Epithelial cell of prostate (primary cell): ENCODE data around the gene TBCE.
A peak's percentile ranks its signal among the peaks of the same experiment; 100 is the strongest.
"Not testable (repeated sequence)": the region's sequence is repeated elsewhere in the genome, so short reads cannot be mapped to it uniquely, and the experiment has no call there.

Experiments used
- DNase-seq: peaks from one replicate; pipeline ENCODE4 v3.0.0-alpha.2; 2011; ENCODE audit warnings: low read depth, low spot score
- H3K27ac ChIP-seq: fragments of 450-650 bp; 2 replicates; pipeline ENCODE4 v1.5.1; 2017; ENCODE audit warnings: mild to moderate bottlenecking

Gene TBCE

DNA sequence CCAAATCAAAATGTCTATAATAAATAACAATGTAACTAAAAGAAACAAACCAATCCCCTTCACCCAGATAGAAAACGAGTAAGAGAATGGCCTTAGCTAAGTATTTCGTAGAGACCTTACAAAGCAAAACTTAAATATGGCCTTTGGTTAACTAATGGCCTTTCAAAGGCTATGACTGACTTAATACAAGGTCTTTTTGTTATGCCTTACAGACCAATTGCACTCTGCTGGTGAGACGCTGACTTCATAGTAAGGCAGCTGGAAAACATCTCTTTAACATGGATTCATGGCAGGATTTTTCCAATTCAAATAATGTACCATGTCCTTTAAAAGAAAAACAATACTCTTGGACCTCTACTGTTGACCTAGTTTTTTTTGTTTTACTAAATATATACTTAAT is 15.8 kb upstream of the TBCE start:
- no peak for DNase-seq
- no peak overlapping the region for H3K27ac ChIP-seq

DNA sequence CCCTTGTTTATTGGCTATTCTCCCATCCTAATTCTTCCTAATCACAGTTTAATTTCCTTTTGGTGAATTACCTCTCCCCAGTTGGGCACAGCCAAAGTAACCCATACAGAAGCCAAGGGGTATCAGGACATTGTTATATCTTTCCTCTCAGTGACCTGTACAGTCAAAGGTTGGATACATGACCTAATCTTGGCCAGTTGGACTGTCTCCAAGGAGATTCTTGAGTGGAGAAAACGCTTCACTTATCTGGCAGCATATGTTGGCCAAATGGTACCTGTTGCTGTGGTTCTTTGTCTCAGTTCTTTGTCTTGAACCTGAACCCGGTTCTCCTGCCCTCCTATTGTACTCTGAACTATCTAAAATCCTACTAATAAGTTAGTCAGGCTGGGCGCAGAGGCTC is 15.3 kb upstream of the TBCE start:
- H3K27ac ChIP-seq, result no peak overlapping the region
- no peak for DNase-seq

DNA sequence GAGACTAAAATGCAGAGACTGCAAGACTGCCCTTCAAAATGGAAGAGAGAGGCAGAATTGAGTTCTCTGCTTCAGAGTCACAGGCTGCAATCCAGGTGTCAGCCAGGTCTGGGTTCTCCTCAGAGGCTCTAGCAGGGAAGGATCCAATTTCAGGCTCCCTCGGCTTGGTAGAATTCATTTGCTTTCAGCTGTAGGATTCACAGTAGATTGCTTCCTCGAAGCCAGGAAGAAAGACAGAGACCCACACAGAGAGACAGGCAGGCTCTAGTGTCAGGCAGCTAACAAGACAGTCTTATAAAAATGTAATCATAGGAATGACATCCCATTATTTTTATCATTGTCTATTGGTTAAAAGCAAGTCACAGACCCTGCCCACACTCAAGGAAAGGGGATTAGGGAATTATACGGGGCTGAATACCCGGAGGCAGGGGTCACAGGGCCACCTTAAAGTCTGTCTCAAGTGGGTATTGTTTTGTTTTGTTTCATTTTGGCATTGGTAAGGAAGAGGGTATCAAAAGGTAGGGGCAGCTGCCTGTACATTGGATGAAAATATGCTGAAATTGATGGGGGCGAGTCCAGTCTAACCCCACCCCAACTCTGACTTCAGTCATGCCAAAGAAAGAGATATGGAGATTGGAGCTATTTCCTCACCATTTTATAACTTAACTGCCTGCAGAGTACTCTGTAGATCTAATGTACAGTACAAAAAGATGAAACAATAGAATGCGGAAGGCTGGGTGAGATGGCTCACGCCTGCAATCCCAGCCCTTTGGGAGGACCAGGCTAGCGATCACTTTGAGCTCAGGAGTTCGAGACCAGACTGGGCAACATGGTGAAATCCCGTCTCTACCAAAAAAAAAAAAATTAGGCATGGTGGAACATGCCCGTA is 9.5 kb upstream of the TBCE start:
- no peak for DNase-seq
- no peak overlapping the region for H3K27ac ChIP-seq

DNA sequence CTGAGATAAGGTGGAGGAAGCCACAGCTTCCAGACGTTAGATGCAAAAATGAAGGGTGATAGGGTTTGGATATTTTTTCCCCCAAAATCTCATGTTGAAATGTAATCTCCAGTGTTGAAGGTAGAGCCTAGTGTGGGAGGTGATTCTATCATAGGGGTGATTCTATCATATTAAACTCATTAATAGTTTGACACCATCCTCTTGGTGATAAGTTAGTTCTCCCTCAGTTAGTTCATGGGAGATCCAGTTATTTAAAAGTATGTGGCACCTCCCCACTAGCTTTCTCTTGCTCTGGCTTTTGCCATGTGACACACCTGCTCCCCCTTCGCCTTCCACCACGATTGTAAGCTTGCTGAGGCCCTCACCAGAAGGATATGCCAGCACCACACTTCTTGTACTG is 8.3 kb upstream of the TBCE start:
- no peak for DNase-seq
- H3K27ac ChIP-seq, result no peak overlapping the region

DNA sequence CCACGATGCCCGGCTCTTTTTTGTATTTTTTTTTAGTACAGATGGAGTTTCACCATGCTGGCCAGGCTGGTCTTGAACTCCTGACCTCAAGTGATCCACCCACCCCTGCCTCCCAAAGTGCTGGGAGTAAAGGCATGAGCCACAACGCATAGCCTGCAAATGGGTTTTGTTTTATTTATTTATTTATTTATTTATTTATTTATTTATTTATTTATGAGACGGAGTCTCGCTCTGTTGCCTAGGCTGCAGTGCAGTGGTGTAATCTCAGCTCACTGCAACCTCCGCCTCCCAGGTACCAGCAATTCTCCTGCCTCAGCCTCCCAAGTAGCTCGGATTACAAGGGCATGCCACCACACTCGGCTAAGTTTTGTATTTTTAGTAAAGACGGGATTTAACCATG is 3.0 kb upstream of the TBCE start:
- H3K27ac ChIP-seq, DNase-seq: not testable (repeated sequence)

DNA sequence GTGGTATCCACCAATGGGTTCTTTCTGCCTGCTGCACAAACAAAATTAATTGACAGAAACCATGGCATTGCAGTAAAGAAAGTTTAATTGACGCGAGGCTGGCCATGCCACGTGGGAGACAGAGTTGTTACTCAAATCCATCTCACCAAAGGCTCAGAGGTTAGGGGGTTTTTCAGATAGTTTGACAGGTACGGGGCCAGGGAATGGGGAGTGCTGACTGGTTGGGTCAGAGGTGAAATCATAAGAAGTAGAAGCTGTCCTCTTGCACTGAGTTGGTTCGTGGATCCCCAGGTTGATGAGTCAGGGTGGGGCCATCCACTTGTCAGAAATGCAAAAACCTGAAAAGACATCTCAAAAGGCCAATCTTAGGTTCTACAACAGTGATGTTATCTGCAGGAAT is 941 bp upstream of the TBCE start:
- no peak for DNase-seq
- peak overlapping the region; percentile 92 for H3K27ac ChIP-seq

DNA sequence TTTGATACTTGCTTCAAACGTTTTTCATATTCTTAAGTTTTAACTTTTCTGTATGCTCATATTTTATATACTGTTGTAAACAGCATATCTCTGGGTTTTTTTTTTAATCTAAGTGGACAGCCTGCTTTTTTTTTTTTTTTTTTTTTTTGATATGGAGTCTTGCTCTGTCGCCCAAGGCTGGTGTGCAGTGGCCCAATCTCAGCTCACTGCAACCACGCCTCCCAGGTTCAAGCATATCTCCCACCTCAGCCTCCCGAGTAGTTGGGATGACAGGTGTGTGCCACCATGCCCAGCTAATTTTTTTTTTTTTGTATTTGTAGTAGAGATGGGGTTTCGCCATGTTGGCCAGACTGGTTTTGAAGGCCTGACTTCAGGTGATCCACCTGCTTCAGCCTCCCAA is 1.2 kb downstream of the TBCE start:
- no peak for DNase-seq
- peak overlapping the region; percentile 92 for H3K27ac ChIP-seq

DNA sequence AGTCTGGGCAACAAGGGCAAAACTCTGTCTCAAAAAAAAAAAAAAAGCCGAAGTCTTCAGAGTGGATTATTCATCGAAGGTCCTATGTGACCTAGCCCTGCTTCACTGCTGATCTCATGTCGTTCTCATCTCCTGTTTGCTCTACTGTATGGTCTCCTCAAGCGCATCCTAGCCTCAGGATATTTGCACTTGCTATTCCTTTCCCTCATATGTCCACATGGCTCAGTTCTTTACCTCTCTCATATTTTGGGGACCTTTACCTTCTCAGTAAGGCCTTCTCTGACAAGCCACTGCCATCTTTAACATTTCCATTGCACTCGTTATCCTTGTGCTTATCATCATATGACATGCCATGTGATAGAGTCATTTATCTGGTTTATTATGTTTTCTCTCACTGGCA is 2.6 kb downstream of the TBCE start:
- no peak for DNase-seq
- H3K27ac ChIP-seq, result no peak overlapping the region

DNA sequence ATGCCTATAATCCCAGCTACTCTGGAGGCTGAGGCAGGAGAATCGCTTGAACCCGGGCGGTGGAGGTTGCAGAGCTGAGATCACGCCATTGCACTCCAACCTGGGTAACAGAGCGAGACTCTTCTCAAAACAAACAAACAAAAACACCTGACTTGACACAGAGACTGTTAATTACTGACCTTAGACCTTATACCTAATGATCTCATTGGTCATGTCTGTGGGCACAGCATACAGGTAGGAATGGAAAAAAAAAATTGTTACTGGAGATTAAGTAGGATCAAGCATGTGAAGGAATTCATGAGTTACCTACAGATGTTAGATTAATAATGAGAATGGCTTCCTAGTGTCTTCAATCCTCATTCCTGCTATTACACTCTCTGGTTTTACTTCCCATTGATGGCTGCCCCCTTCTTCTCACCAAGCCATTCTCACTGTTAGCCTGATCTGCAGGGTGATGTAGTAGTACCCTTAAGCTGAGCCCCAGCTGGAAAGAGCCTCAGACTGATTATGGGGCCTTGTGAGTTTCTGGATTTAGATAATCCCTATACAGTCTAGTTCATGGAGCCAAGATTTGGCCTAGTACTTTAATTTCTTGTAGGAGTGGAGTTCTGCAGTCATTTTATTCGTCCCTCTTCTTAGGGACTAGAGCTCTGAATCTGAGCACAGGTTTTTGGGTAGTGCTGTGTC is 8.8 kb downstream of the TBCE start:
- no peak overlapping the region for H3K27ac ChIP-seq
- DNase-seq, result no peak

DNA sequence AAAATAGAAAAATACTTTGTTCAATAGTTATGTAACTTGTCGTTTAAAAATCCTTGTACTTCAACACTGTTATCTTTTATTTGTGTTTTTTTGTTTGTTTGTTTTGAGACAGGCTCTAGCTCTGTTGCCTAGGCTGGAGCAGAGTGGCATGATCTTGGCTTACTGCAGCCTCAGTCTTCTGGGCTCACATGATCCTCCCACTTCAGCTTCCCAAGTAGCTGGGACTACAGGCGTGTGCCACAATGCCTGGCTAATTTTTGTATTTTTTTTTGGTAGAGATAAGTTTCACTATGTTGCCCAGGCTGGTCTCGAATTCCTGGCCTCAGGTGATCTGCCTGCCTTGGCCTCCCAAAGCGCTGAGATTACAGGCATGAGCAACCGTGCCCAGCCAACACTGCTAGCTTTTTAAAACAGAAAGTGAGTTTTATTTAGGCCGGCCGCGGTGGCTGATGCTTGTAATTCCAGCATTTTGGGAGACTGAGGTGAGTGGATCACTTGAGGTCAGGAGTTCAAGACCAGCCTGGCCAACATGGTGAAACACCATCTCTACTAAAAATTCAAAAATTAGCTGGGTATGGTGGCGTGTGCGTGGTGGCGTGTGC is 11.0 kb downstream of the TBCE start:
- H3K27ac ChIP-seq, DNase-seq: not testable (repeated sequence)

DNA sequence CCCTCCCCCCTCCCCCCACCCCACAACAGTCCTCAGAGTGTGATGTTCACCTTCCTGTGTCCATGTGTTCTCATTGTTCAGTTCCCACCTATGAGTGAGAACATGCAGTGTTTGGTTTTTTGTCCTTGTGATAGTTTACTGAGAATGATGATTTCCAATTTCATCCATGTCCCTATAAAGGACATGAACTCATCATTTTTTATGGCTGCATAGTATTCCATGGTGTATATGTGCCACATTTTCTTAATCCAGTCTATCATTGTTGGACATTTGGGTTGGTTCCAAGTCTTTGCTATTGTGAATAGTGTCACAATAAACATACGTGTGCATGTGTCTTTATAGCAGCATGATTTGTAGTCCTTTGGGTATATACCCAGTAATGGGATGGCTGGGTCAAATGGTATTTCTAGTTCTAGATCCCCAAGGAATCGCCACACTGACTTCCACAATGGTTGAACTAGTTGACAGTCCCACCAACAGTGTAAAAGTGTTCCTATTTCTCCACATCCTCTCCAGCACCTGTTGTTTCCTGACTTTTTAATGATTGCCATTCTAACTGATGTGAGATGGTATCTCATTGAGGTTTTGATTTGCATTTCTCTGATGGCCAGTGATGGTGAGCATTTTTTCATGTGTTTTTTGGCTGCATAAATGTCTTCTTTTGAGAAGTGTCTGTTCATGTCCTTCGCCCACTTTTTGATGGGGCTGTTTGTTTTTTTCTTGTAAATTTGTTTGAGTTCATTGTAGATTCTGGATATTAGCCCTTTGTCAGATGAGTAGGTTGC is 14.9 kb downstream of the TBCE start:
- not testable (repeated sequence) for H3K27ac ChIP-seq, DNase-seq

DNA sequence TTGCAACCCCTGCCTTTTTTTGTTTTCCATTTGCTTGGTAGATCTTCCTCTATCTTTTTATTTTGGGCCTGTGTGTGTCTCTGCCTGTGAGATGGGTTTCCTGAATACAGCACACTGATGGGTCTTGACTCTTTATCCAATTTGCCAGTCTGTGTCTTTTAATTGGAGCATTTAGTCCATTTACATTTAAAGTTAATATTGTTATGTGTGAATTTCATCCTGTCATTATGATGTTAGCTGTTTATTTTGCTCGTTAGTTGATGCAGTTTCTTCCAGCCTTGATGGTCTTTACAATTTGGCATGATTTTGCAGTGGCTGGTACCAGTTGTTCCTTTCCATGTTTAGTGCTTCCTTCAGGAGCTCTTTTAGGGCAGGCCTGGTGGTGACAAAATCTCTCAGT is 18.4 kb downstream of the TBCE start:
- not testable (repeated sequence) for H3K27ac ChIP-seq, DNase-seq

DNA sequence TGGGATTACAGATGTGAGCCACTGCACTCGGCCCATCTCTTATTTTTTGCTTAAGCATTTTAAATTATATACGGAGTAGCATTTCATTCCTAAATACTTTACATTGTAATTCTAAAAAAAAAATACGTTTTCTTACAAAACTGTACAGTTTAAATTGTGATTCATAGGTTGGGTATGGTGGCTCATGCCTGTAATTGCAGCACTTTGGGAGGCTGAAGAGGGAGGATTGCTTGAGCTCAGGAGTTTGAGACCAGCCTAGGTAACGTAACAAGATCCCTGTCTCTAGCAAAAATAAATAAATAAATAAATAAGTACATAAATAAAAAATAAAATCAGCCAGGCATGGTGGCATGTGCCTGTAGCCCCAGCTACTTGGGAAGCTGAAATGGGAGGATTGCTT is 24.6 kb downstream of the TBCE start:
- no peak for DNase-seq
- H3K27ac ChIP-seq, result no peak overlapping the region

DNA sequence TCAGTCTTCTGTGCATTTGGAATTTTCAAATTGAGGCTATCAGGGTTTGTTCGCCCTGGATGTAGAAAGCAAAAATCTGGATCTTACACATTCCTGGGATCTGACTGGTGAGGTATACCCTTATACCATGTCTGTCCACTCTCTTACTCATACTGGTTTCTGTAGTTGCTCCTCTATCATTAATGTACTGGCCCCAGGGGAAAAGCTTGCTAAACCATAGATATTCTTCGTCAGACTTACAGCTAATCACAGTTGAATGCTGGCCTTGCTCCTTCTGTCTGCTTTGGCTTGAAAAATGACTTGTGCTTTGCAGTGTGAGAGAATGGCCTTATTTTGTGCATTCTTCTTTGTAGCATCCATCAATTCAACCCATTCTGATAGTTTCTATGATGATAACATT is 30.5 kb downstream of the TBCE start:
- DNase-seq, result peak; percentile 89
- peak overlapping the region; percentile 78 for H3K27ac ChIP-seq

DNA sequence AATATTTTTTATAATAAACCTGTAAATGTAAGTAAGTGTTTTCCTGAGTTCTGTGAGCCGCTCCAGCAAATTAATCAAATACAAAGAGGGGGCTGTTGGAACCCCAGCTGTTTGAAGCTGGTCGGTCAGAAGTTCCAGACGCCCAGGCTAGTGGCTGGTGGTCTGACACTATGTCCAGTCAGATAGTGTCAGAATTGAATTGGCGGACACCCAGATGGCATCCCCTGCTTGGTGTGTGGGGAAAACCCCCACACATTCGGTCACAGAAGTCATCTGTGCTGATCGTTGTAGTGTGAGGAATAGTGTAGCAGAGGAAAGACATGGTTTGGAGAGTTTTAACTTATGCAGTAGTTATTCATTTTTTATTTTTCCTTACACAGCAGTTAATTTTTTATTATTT is 32.4 kb downstream of the TBCE start:
- DNase-seq, result no peak
- no peak overlapping the region for H3K27ac ChIP-seq

DNA sequence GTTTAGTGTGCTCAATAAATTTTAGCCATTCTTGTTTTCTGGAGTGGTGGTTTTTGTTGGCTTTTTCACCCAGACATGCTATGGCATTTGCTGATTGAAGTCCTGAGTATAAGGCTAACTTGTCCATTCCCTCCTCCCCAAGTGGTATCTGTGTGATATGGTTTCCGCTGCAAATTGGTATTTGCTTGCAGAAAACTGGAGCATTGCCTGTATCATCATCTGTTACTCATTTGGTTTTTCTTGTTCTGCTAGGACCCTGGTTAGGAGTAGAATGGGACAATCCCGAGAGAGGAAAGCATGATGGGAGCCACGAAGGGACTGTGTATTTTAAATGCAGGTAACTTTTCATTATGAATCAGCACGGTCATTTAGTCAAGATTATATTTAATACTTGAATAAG is 34.0 kb downstream of the TBCE start:
- DNase-seq, result no peak
- no peak overlapping the region for H3K27ac ChIP-seq

DNA sequence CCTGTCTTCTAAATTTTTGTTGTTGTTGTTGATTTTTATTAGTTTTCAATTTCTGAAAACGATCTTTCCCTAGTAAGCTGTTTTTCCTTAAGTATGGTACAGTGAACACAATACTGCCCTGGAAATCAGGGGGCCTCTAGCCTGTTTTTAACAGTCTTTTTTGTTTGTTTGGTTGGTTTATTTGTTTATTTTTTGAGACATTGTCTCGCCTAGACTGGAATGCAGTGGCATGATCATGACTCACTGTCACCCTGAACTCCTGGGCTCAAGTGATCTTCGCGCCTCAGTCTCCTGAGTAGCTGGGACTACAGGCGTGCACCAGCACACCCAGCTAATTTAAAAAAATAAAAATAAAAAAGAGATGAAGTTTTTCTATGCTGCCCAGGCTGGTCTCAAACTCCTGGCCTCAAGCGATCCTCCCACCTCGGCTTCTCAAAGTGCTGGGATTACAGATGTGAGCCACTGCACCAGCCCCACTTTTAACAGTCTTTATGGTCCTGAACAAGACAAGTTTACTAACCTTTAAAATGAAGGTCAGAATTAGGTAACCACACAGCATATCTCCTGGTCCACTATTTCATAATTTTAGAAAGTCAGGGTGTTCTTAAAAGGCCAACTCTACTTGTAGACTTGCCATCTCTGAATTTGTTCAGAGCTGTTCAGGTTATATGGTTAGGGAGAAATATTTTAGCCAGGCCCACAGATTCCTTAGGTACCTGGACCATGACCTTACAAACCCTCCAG is 35.4 kb downstream of the TBCE start:
- no peak for DNase-seq
- peak overlapping the region; percentile 54 for H3K27ac ChIP-seq

DNA sequence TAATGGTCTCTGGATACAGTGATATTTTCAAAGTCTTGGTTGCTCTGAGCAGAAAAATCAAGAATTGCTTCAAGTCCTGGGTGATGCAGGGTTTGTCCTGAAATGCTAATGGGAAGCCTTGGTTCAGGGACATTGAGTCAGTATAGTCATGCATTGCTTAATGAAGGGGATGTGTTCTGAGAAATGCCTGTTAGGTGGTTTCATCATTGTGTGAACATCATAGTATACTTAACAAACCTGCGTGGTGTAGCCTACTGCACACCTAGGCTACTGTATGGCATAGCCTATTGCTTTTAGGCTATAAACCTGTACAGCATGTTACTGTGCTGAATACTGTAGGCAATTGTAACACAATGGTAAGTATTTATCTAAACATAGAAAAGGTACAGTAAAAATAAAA is 36.4 kb downstream of the TBCE start:
- H3K27ac ChIP-seq, result peak overlapping the region; percentile 54
- DNase-seq, result no peak

DNA sequence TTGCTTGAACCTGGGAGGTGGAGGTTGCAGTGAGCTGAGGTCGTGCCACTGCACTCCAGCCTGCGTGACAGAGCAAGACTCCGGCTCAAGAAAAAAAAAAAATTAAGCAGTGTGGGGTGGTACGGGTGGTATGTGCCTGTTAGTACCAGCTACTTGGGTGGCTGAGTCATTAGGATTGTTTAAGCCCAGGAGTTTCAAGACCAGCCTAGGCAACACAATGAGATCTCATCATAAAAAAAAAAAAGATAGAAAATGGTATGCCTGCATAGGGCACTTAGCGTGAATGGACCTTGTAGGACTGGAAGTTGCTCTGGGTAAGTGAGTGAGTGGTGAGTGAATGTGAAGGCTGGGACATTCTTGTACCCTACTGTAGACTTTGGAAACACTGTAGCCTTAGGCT is 37.0 kb downstream of the TBCE start:
- peak; percentile 92 for DNase-seq

DNA sequence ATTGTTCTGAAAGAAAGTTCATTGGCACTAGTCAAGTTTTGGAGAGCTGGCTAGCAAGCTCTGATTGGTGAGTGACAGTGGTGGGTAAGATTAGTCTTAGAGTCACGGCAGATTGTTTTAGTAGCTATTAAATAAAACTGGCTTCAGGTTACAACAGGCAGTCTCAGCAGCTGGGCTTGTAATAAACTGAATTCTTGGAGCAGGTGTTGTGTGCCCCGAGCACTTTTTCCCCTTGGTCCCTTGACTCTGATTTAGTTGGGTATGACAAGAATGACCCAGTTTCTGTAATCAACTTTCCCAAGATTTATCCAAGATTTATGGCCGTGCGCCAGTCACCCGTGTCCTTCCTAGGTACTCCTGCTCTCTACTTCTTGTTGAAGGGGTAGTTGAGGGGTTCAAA is 40.2 kb downstream of the TBCE start:
- H3K27ac ChIP-seq, result no peak overlapping the region
- no peak for DNase-seq

More for the DNA sequence above, 37.0 kb downstream of the TBCE start:
- peak overlapping the region; percentile 54 for H3K27ac ChIP-seq
